Psoas muscle (tissue), 8 donors: Measurements from ENCODE around the gene APOO. TPM values are rescaled to one million over a fixed set of nuclear protein-coding genes. Genes with fewer than 3 reads are reported as not detected.

Experiments used
- ATAC-seq, 4 donors: fragments of 200-7000 bp; cut with Tn5 transposase; one replicate each; pipeline ENCODE4 v1.9.1; 2020; ENCODE audit warnings: moderate library complexity in 3 of 4, mild to moderate bottlenecking in 2 of 4
- DNase-seq, 2 donors: peaks; one replicate each; pipeline ENCODE4 v3.0.0-alpha.2; 2020
- H3K27ac ChIP-seq: fragments of 200-600 bp; one replicate; pipeline ENCODE4 v1.8.0; 2022
- H3K27me3 ChIP-seq, 3 donors: fragments of 200-600 bp in 1 of 3; one replicate each; pipeline versions ENCODE4 v1.6.1 to v1.8.0; 2013 to 2022; ENCODE audit warnings: low read length in 2 of 3, mild to moderate bottlenecking in 2 of 3, moderate library complexity in 1 of 3; ENCODE audit not compliant: insufficient read depth in 3 of 3
- H3K36me3 ChIP-seq, 2 donors: fragments of 200-600 bp in 1 of 2; one replicate each; pipeline versions ENCODE4 v1.6.1 to v1.8.0; 2013 to 2022; ENCODE audit warnings: low read depth in 1 of 2, mild to moderate bottlenecking in 1 of 2, moderate library complexity in 1 of 2; ENCODE audit not compliant: insufficient read depth in 1 of 2
- H3K4me1 ChIP-seq: fragments of 200-600 bp; one replicate; pipeline ENCODE4 v1.8.0; 2022
- H3K4me3 ChIP-seq: fragments of 200-600 bp; one replicate; pipeline ENCODE4 v1.8.0; 2022; ENCODE audit warnings: mild to moderate bottlenecking
- H3K9me3 ChIP-seq: fragments of 200-600 bp; one replicate; pipeline ENCODE4 v1.8.0; 2022
- CTCF ChIP-seq: fragments of 200-600 bp; IDR thresholded peaks from one replicate; pipeline ENCODE4 v1.8.0; 2022; ENCODE audit warnings: antibody characterized with exemption
- WGBS, 3 donors: extraction: QIAGEN DNeasy Blood & Tissue Kit; methylation state at CpG; one replicate each; pipeline versions ENCODE4 v1.1.6 to v1.1.7; 2013; 5-methylcytosine and 5-hydroxymethylcytosine counted together
- intact Hi-C, 2 donors: fragments of 100-400 bp; cut with DNase I; formaldehyde crosslinking; loops; one replicate each; pipeline versions ENCODE4 v1.11.0 to v1.14.2; 2022
- polyA plus RNA-seq, 3 donors: library from polyadenylated mRNA; stranded (reverse); fragments of 200-250 nt; gene quantifications; one replicate each; pipeline ENCODE4 v1.2.3, GENCODE V29; 2013
- total RNA-seq, 4 donors: library from RNA; stranded (reverse); fragmentation: NEBNext Ultra II Directional in 2 of 4; extraction: Animal tissue kit (Norgen Biotek cat#: 25700) in 2 of 4; gene quantifications; one replicate each; pipeline versions ENCODE4 v1.2.1 to v1.2.4, GENCODE V29; 2021 to 2023
- donor health status: healthy with polysubstance abuse.
- donor health status: DM: no; HTN: no; CAD: no; lungs with moderate emphysema.
- donor health status: Bipolar disorder and iron deficiency.
- donor health status: healthy.
- donor health status: DM: yes; HTN: yes; CAD: no.
- donor health status: DM: no; HTN: no; CAD: no.
- donor health status: DM: no; HTN: no; CAD: no.
- donor health status: DM: yes; HTN: yes; CAD: no.

The APOO gene
- total and polyA plus RNA-seq, 7 donors = 29.7 to 78.5 (median 54.7) TPM

GRCh38 chrX:23822841-23823240 lies 84.9 kb downstream of the APOO start:
- H3K9me3 ChIP-seq = no peaks in the 10 kb centered on the region
- 67 to 81% (median 79%) methylated on average over 6 of the region's 6 CpGs for WGBS, 3 donors
- no peaks in the 10 kb centered on the region for H3K4me1 ChIP-seq
- no peaks in the 10 kb centered on the region for H3K36me3 ChIP-seq
- DNase-seq = no peak
- no peak overlapping the region for H3K4me3 ChIP-seq
- H3K27me3 ChIP-seq = no peaks in the 10 kb centered on the region
- ATAC-seq = no peak
- no peak for TF ChIP-seq CTCF
- intact Hi-C loops = no loop called here
- no peak overlapping the region for H3K27ac ChIP-seq

- ATAC-seq (no peak), DNase-seq (no peak)
- Histone ChIP-seq H3K27me3 (no peaks in the 10 kb centered on the region), H3K4me3 (no peak overlapping the region), H3K27ac (no peak overlapping the region), H3K36me3 (no peaks in the 10 kb centered on the region), H3K9me3 (no peaks in the 10 kb centered on the region), H3K4me1 (no peaks in the 10 kb centered on the region)
- no peak for TF ChIP-seq CTCF
- intact Hi-C loops = no loop called here
- 47 to 50% (median 49%) methylated on average over 3 of the region's 3 CpGs for WGBS, 3 donors
Measured at GRCh38 chrX:23822397-23822796, 85.3 kb downstream of the APOO start.

GRCh38 chrX:23821847-23822246 lies 85.9 kb downstream of the APOO start:
- no peaks in the 10 kb centered on the region for H3K36me3 ChIP-seq
- TF ChIP-seq CTCF = no peak
- DNase-seq (no peak), ATAC-seq (no peak)
- H3K27ac ChIP-seq = no peak overlapping the region
- H3K9me3 ChIP-seq = no peaks in the 10 kb centered on the region
- H3K4me3 ChIP-seq = no peak overlapping the region
- 77 to 92% (median 91%) methylated on average over 2 of the region's 2 CpGs for whole genome bisulfite sequencing, 3 donors
- no peaks in the 10 kb centered on the region for H3K4me1 ChIP-seq
- no peaks in the 10 kb centered on the region for H3K27me3 ChIP-seq
- intact Hi-C loops = no loop called here

- no peak overlapping the region for H3K27ac ChIP-seq
- no peak overlapping the region for H3K4me3 ChIP-seq
- H3K27me3 ChIP-seq = no peaks in the 10 kb centered on the region
- WGBS, 3 donors = 76 to 82% (median 79%) methylated on average over 6 of the region's 6 CpGs
- ATAC-seq (no peak), DNase-seq (no peak)
- no peaks in the 10 kb centered on the region for H3K36me3 ChIP-seq
- TF ChIP-seq CTCF = no peak
- H3K9me3 ChIP-seq = no peaks in the 10 kb centered on the region
- intact Hi-C loops = no loop called here
- H3K4me1 ChIP-seq = no peaks in the 10 kb centered on the region
Measured at GRCh38 chrX:23820235-23820782, 87.4 kb downstream of the APOO start.
